HEK293 (cell line): ENCODE measurements around the gene PHF21A.
A peak's percentile ranks its signal among the peaks of the same experiment; 100 is the strongest.

ENCODE experiments used
- CTCF ChIA-PET: fragments of 350-600 bp; formaldehyde crosslinking; extraction: SDS; loops from one replicate; lab custom pipeline; 2021; ENCODE audit warnings: antibody characterized with exemption; lab: Yijun Ruan, JAX
- POLR2A ChIA-PET: fragments of 300-600 bp; formaldehyde crosslinking; extraction: SDS; loops from one replicate; lab custom pipeline; 2020; ENCODE audit warnings: antibody characterized with exemption, inconsistent platforms; lab: Yijun Ruan, JAX
- H3K27ac ChIP-seq: fragments of 200-500 bp; sonication (Bioruptor generic); 2 replicates; pipeline ENCODE4 v1.5.1; 2014; ENCODE audit warnings: low read depth, low read length, control low read depth, inconsistent platforms; ENCODE audit errors: extremely low read depth
- H3K36me3 ChIP-seq, 2 experiments: fragments of 200-500 bp in 1 of 2; sonication (Bioruptor generic) in 1 of 2; 1 replicate in 1 of 2; 2 replicates in 1 of 2; pipeline ENCODE4 v1.5.1; 2014 to 2017; ENCODE audit warnings: inconsistent platforms in 2 of 2, low read length in 2 of 2; ENCODE audit not compliant: control insufficient read depth in 2 of 2, insufficient read depth in 1 of 2
- H3K4me1 ChIP-seq: fragments of 200-500 bp; sonication (Bioruptor generic); 2 replicates; pipeline ENCODE4 v1.5.1; 2014; ENCODE audit warnings: mild to moderate bottlenecking, low read length, inconsistent platforms; ENCODE audit not compliant: control insufficient read depth, insufficient read depth
- H3K4me3 ChIP-seq: 2 replicates; pipeline ENCODE4 v1.5.1; 2011; ENCODE audit warnings: low read depth, mild to moderate bottlenecking, control low read depth, low read length, moderate library complexity
- H3K9me3 ChIP-seq: fragments of 200-500 bp; sonication (Bioruptor generic); 2 replicates; pipeline ENCODE4 v1.5.1; 2014; ENCODE audit warnings: low read depth, low read length, inconsistent platforms; ENCODE audit not compliant: control insufficient read depth, insufficient read depth
- GLIS1 ChIP-seq: fragments of 450-650 bp; formaldehyde crosslinking; IDR thresholded peaks from 2 replicates; pipeline ENCODE4 v1.5.1; 2016; ENCODE audit warnings: missing biosample characterization, missing genetic modification characterization
- KLF16 ChIP-seq: fragments of 450-650 bp; formaldehyde crosslinking; IDR thresholded peaks from 2 replicates; pipeline ENCODE4 v1.5.1; 2017; ENCODE audit warnings: missing biosample characterization, missing genetic modification characterization
- KLF8 ChIP-seq: fragments of 450-650 bp; formaldehyde crosslinking; IDR thresholded peaks from 2 replicates; pipeline ENCODE4 v1.5.1; 2016; ENCODE audit warnings: missing biosample characterization, missing genetic modification characterization
- RBAK ChIP-seq: fragments of 450-650 bp; formaldehyde crosslinking; IDR thresholded peaks from 2 replicates; pipeline ENCODE4 v1.5.1; 2016; ENCODE audit warnings: missing biosample characterization, missing genetic modification characterization
- SP2 ChIP-seq: fragments of 450-650 bp; formaldehyde crosslinking; IDR thresholded peaks from 2 replicates; pipeline ENCODE4 v1.5.1; 2016; ENCODE audit warnings: missing biosample characterization, missing genetic modification characterization
- ZBTB8A ChIP-seq: fragments of 450-650 bp; formaldehyde crosslinking; IDR thresholded peaks from 2 replicates; pipeline ENCODE4 v1.5.1; 2016; ENCODE audit warnings: missing biosample characterization, missing genetic modification characterization
- ZNF10 ChIP-seq: fragments of 450-650 bp; formaldehyde crosslinking; IDR thresholded peaks from 2 replicates; pipeline ENCODE4 v1.5.1; 2017; ENCODE audit warnings: missing biosample characterization, missing genetic modification characterization
- ZNF112 ChIP-seq: fragments of 450-650 bp; formaldehyde crosslinking; IDR thresholded peaks from 2 replicates; pipeline ENCODE4 v1.5.0; 2017; ENCODE audit warnings: missing biosample characterization, missing genetic modification characterization
- ZNF132 ChIP-seq: fragments of 450-650 bp; formaldehyde crosslinking; IDR thresholded peaks from 2 replicates; pipeline ENCODE4 v1.5.1; 2017; ENCODE audit warnings: missing biosample characterization, missing genetic modification characterization, borderline replicate concordance
- ZNF157 ChIP-seq: fragments of 450-650 bp; formaldehyde crosslinking; IDR thresholded peaks from 2 replicates; pipeline ENCODE4 v1.5.1; 2016; ENCODE audit warnings: missing biosample characterization, missing genetic modification characterization
- ZNF184 ChIP-seq: fragments of 450-650 bp; IDR thresholded peaks from 2 replicates; pipeline ENCODE4 v1.5.1; 2018; ENCODE audit warnings: missing biosample characterization, mild to moderate bottlenecking, missing genetic modification characterization
- ZNF221 ChIP-seq: fragments of 450-650 bp; formaldehyde crosslinking; IDR thresholded peaks from 2 replicates; pipeline ENCODE4 v1.5.1; 2017; ENCODE audit warnings: missing biosample characterization, missing genetic modification characterization, borderline replicate concordance
- ZNF324 ChIP-seq: fragments of 450-650 bp; formaldehyde crosslinking; IDR thresholded peaks from 2 replicates; pipeline ENCODE4 v1.5.1; 2016; ENCODE audit warnings: missing biosample characterization, missing genetic modification characterization
- ZNF398 ChIP-seq: fragments of 450-650 bp; formaldehyde crosslinking; IDR thresholded peaks from 2 replicates; pipeline ENCODE4 v1.5.1; 2017; ENCODE audit warnings: missing biosample characterization, missing genetic modification characterization
- ZNF768 ChIP-seq: fragments of 450-650 bp; formaldehyde crosslinking; IDR thresholded peaks from 2 replicates; pipeline ENCODE4 v1.5.1; 2018; ENCODE audit warnings: missing biosample characterization, mild to moderate bottlenecking, missing genetic modification characterization
- ZSCAN30 ChIP-seq: fragments of 450-650 bp; IDR thresholded peaks from 2 replicates; pipeline ENCODE4 v1.5.1; 2018; ENCODE audit warnings: missing biosample characterization, mild to moderate bottlenecking, missing genetic modification characterization, moderate library complexity
- TF ChIP-seq, protein P1 (sequence below): fragments of 450-650 bp; IDR thresholded peaks from 2 replicates; pipeline ENCODE4 v1.5.1; 2018; ENCODE audit warnings: missing biosample characterization, missing genetic modification characterization
- TF ChIP-seq, protein P2 (sequence below): fragments of 450-650 bp; formaldehyde crosslinking; IDR thresholded peaks from 2 replicates; pipeline ENCODE4 v1.5.1; 2016; ENCODE audit warnings: missing biosample characterization, missing genetic modification characterization
- TF ChIP-seq, protein P3 (sequence below): fragments of 450-650 bp; formaldehyde crosslinking; IDR thresholded peaks from 2 replicates; pipeline ENCODE4 v1.5.1; 2016; ENCODE audit warnings: missing biosample characterization, missing genetic modification characterization
- TF ChIP-seq, protein P4 (sequence below): fragments of 450-650 bp; formaldehyde crosslinking; IDR thresholded peaks from 2 replicates; pipeline ENCODE4 v1.5.1; 2016; ENCODE audit warnings: missing biosample characterization, missing genetic modification characterization
- TF ChIP-seq, protein P5 (sequence below): fragments of 450-650 bp; formaldehyde crosslinking; IDR thresholded peaks from 2 replicates; pipeline ENCODE4 v1.5.1; 2017; ENCODE audit warnings: missing biosample characterization, mild to moderate bottlenecking, missing genetic modification characterization, moderate library complexity
- TF ChIP-seq, protein P6 (sequence below): fragments of 450-650 bp; formaldehyde crosslinking; IDR thresholded peaks from 2 replicates; pipeline ENCODE4 v1.5.1; 2016; ENCODE audit warnings: missing biosample characterization, missing genetic modification characterization
- TF ChIP-seq, protein P7 (sequence below): fragments of 450-650 bp; IDR thresholded peaks from 2 replicates; pipeline ENCODE4 v1.5.1; 2018; ENCODE audit warnings: missing biosample characterization, mild to moderate bottlenecking, missing genetic modification characterization
- TF ChIP-seq, protein P8 (sequence below): fragments of 450-650 bp; formaldehyde crosslinking; optimal IDR thresholded peaks from 2 replicates; pipeline ENCODE3; 2016; ENCODE audit warnings: missing biosample characterization, mild to moderate bottlenecking, missing genetic modification characterization

The PHF21A gene

DNA sequence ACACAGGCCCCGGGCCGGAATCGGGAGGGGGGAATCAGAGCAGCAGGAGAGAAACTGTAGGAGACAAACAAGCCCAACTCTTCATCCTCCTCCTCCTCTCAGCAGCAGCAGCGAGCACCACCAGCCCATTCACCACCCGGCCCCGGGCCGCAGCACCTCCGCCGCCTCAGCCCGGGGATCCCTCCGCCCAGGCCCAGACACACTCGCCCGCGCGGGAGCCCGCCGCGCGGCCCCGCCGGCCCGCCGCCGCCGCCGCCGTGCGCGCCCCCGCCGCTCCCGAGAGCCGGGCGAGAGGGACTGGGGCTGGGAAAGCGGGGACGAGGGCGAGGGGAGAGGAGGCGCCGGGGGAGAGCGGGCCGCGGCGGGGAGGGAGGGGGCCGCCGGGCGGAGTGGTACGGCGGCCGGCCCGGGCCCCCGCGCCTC is at the start of gene PHF21A:
Gene PHF21A (minus strand): TSS at position 154 of the 423 bp plus-strand sequence. CDS start 37,235 bp downstream, outside the sequence.
- no peaks in the 10 kb centered on the region for H3K36me3 ChIP-seq
- POLR2A ChIA-PET, result interaction anchor here (0.6 to 2.2 kb wide), 8 partner anchors 53 to 350 kb away, joined by 3 to 8 read pairs (median 4); partner anchors contain the start of gene PEX16
- peak within 1 kb of the TSS; percentile 84 for H3K4me3 ChIP-seq
- no peaks in the 10 kb centered on the region for H3K4me1 ChIP-seq
- TF ChIP-seq KLF8 (tag by site-specific recombination) (no peak; the same call in 1 of the 2 replicates), ZNF157 (tag by site-specific recombination) (no peak), ZNF112 (tag by site-specific recombination) (no peak), ZNF324 (tag by site-specific recombination) (0 out of 2 replicates have a peak, but pooled peaks have one; percentile 2), SP2 (tag by site-specific recombination) (peak; percentile 37; the same call in 1 of the 2 replicates), KLF16 (tag by site-specific recombination) (0 out of 2 replicates have a peak, but pooled peaks have one; percentile 49), RBAK (tag by site-specific recombination) (peak; percentile 93), ZNF398 (tag by site-specific recombination) (no peak), GLIS1 (tag by site-specific recombination) (0 out of 2 replicates have a peak, but pooled peaks have one; percentile 1), ZNF184 (no peak), ZNF10 (tag by site-specific recombination) (0 out of 2 replicates have a peak, but pooled peaks have one; percentile 8), ZBTB8A (tag by site-specific recombination) (no peak), ZNF221 (no peak), ZNF768 (tag by site-specific recombination) (no peak), ZSCAN30 (peak; percentile 31; the same call in 1 of the 2 replicates), ZNF132 (tag by site-specific recombination) (no peak)
- TF ChIP-seq, protein P1, sequence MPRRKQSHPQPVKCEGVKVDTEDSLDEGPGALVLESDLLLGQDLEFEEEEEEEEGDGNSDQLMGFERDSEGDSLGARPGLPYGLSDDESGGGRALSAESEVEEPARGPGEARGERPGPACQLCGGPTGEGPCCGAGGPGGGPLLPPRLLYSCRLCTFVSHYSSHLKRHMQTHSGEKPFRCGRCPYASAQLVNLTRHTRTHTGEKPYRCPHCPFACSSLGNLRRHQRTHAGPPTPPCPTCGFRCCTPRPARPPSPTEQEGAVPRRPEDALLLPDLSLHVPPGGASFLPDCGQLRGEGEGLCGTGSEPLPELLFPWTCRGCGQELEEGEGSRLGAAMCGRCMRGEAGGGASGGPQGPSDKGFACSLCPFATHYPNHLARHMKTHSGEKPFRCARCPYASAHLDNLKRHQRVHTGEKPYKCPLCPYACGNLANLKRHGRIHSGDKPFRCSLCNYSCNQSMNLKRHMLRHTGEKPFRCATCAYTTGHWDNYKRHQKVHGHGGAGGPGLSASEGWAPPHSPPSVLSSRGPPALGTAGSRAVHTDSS (tag by site-specific recombination), result peak; percentile 87
- TF ChIP-seq, protein P2, sequence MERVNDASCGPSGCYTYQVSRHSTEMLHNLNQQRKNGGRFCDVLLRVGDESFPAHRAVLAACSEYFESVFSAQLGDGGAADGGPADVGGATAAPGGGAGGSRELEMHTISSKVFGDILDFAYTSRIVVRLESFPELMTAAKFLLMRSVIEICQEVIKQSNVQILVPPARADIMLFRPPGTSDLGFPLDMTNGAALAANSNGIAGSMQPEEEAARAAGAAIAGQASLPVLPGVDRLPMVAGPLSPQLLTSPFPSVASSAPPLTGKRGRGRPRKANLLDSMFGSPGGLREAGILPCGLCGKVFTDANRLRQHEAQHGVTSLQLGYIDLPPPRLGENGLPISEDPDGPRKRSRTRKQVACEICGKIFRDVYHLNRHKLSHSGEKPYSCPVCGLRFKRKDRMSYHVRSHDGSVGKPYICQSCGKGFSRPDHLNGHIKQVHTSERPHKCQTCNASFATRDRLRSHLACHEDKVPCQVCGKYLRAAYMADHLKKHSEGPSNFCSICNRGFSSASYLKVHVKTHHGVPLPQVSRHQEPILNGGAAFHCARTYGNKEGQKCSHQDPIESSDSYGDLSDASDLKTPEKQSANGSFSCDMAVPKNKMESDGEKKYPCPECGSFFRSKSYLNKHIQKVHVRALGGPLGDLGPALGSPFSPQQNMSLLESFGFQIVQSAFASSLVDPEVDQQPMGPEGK (tag by site-specific recombination), result no peak
- TF ChIP-seq, protein P3, sequence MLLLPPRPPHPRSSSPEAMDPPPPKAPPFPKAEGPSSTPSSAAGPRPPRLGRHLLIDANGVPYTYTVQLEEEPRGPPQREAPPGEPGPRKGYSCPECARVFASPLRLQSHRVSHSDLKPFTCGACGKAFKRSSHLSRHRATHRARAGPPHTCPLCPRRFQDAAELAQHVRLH (tag by site-specific recombination), result 0 out of 2 replicates have a peak, but pooled peaks have one; percentile 11
- TF ChIP-seq, protein P4, sequence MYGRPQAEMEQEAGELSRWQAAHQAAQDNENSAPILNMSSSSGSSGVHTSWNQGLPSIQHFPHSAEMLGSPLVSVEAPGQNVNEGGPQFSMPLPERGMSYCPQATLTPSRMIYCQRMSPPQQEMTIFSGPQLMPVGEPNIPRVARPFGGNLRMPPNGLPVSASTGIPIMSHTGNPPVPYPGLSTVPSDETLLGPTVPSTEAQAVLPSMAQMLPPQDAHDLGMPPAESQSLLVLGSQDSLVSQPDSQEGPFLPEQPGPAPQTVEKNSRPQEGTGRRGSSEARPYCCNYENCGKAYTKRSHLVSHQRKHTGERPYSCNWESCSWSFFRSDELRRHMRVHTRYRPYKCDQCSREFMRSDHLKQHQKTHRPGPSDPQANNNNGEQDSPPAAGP (tag by site-specific recombination), result peak; percentile 67; the same call in 1 of the 2 replicates
- TF ChIP-seq, protein P5, sequence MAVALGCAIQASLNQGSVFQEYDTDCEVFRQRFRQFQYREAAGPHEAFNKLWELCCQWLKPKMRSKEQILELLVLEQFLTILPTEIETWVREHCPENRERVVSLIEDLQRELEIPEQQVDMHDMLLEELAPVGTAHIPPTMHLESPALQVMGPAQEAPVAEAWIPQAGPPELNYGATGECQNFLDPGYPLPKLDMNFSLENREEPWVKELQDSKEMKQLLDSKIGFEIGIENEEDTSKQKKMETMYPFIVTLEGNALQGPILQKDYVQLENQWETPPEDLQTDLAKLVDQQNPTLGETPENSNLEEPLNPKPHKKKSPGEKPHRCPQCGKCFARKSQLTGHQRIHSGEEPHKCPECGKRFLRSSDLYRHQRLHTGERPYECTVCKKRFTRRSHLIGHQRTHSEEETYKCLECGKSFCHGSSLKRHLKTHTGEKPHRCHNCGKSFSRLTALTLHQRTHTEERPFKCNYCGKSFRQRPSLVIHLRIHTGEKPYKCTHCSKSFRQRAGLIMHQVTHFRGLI (tag by site-specific recombination), result peak; percentile 40; the same call in 1 of the 2 replicates
- TF ChIP-seq, protein P6, sequence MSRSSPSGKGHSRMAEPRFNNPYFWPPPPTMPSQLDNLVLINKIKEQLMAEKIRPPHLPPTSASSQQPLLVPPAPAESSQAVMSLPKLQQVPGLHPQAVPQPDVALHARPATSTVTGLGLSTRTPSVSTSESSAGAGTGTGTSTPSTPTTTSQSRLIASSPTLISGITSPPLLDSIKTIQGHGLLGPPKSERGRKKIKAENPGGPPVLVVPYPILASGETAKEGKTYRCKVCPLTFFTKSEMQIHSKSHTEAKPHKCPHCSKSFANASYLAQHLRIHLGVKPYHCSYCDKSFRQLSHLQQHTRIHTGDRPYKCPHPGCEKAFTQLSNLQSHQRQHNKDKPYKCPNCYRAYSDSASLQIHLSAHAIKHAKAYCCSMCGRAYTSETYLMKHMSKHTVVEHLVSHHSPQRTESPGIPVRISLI (tag by site-specific recombination), result no peak
- TF ChIP-seq, protein P7, sequence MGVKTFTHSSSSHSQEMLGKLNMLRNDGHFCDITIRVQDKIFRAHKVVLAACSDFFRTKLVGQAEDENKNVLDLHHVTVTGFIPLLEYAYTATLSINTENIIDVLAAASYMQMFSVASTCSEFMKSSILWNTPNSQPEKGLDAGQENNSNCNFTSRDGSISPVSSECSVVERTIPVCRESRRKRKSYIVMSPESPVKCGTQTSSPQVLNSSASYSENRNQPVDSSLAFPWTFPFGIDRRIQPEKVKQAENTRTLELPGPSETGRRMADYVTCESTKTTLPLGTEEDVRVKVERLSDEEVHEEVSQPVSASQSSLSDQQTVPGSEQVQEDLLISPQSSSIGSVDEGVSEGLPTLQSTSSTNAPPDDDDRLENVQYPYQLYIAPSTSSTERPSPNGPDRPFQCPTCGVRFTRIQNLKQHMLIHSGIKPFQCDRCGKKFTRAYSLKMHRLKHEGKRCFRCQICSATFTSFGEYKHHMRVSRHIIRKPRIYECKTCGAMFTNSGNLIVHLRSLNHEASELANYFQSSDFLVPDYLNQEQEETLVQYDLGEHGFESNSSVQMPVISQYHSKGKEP (tag by site-specific recombination), result peak; percentile 56; the same call in 1 of the 2 replicates
- TF ChIP-seq, protein P8, sequence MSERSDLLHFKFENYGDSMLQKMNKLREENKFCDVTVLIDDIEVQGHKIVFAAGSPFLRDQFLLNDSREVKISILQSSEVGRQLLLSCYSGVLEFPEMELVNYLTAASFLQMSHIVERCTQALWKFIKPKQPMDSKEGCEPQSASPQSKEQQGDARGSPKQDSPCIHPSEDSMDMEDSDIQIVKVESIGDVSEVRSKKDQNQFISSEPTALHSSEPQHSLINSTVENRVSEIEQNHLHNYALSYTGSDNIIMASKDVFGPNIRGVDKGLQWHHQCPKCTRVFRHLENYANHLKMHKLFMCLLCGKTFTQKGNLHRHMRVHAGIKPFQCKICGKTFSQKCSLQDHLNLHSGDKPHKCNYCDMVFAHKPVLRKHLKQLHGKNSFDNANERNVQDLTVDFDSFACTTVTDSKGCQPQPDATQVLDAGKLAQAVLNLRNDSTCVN (tag by site-specific recombination), result peak; percentile 37
- CTCF ChIA-PET, result interaction anchor here (0.6 kb wide), 2 partner anchors 114 to 120 kb away, joined by 3 read pairs; no protein-coding TSS in a partner anchor
- H3K9me3 ChIP-seq, result no peaks in the 10 kb centered on the region
- peak within 1 kb of the TSS; percentile 86 for H3K27ac ChIP-seq
